Neutrophil (primary cell): ENCODE measurements around the gene WT1.

Source experiments
- H3K27ac ChIP-seq: fragments of 200-600 bp; sonication (generic); 2 replicates; pipeline ENCODE4 v1.5.1; 2016; ENCODE audit warnings: mild to moderate bottlenecking, moderate library complexity
- H3K27me3 ChIP-seq: fragments of 200-600 bp; sonication (generic); 2 replicates; pipeline ENCODE4 v1.6.0; 2016; ENCODE audit warnings: mild to moderate bottlenecking
- H3K36me3 ChIP-seq: fragments of 200-600 bp; sonication (generic); 2 replicates; pipeline ENCODE4 v1.5.1; 2017
- H3K4me1 ChIP-seq, 2 experiments: fragments of 200-600 bp in 1 of 2; sonication (generic) in 1 of 2; 1 replicate in 1 of 2; 2 replicates in 1 of 2; pipeline versions ENCODE4 v1.5.1 to v1.6.1; 2013 to 2016; ENCODE audit warnings: low read depth in 1 of 2, low read length in 1 of 2, mild to moderate bottlenecking in 1 of 2, moderate library complexity in 1 of 2; ENCODE audit not compliant: control insufficient read depth in 1 of 2, insufficient read depth in 1 of 2
- H3K4me3 ChIP-seq, 2 experiments: fragments of 200-600 bp in 1 of 2; sonication (generic) in 1 of 2; 1 replicate in 1 of 2; 2 replicates in 1 of 2; pipeline ENCODE4 v1.5.1; 2013 to 2016; ENCODE audit warnings: low read depth in 1 of 2, low read length in 1 of 2, mild to moderate bottlenecking in 1 of 2, moderate library complexity in 1 of 2
- H3K9me3 ChIP-seq: fragments of 200-600 bp; sonication (generic); 2 replicates; pipeline ENCODE4 v1.5.1; 2016
- CTCF ChIP-seq: fragments of 200-600 bp; sonication (generic); IDR thresholded peaks from 2 replicates; pipeline ENCODE4 v1.5.1; 2016; ENCODE audit warnings: antibody characterized with exemption

Gene WT1

GRCh38 chr11:32454993-32455392, 19.7 kb upstream of the WT1 start:
- Histone ChIP-seq H3K27me3 (peaks cover 12% of the 10 kb centered on the region), H3K9me3 (no peaks in the 10 kb centered on the region), H3K36me3 (no peaks in the 10 kb centered on the region), H3K4me1 (no peaks in the 10 kb centered on the region), H3K4me3 (no peak overlapping the region), H3K27ac (no peak overlapping the region)
- no peak for TF ChIP-seq CTCF

DNA sequence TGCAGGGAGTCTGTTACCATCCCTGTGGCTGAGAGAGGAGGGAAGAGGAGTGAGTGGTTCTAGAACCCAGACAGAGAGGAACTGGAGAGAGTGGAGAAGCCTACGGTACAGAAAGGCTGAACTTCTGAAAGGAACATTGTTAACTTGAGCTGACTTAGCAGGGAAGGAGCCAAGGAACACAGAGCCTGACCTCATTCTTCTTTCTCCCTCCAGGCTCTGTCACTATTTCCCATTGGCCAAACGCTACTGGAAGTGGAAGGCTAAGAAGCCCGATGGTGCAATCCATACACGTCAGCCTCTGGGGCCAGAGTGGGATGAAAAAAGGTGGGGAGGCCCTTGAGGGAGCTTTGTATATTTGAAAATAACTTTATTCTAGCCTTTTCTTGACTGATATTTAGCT, 16.5 kb upstream of the WT1 start:
- Histone ChIP-seq H3K36me3 (no peaks in the 10 kb centered on the region), H3K4me1 (no peaks in the 10 kb centered on the region), H3K27ac (no peak overlapping the region), H3K4me3 (no peak overlapping the region), H3K9me3 (no peaks in the 10 kb centered on the region), H3K27me3 (peaks cover 35% of the 10 kb centered on the region)
- no peak for TF ChIP-seq CTCF

DNA sequence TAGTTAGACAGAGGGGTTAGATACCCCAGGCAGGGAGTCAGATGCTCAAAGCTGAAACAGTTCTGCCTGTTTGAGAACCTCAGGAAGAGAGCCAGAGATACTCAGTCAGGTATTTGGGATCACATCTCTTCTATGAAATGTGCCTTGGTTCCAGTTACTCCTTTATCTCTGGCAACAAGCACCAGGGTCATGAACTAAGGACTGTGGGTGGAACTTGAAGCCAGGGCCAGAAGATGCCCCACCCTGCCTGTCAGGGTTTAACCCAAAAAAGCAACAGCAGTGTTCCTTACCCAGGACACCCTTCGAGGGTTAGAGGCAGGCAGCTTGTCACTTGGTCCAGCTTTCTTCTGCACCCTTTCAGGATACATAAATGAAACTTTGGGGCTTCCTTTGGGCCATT, 15.0 kb upstream of the WT1 start:
- Histone ChIP-seq H3K9me3 (no peaks in the 10 kb centered on the region), H3K36me3 (no peaks in the 10 kb centered on the region), H3K27ac (no peak overlapping the region), H3K4me3 (no peak overlapping the region), H3K4me1 (no peaks in the 10 kb centered on the region), H3K27me3 (peaks cover 45% of the 10 kb centered on the region)
- no peak for TF ChIP-seq CTCF

DNA sequence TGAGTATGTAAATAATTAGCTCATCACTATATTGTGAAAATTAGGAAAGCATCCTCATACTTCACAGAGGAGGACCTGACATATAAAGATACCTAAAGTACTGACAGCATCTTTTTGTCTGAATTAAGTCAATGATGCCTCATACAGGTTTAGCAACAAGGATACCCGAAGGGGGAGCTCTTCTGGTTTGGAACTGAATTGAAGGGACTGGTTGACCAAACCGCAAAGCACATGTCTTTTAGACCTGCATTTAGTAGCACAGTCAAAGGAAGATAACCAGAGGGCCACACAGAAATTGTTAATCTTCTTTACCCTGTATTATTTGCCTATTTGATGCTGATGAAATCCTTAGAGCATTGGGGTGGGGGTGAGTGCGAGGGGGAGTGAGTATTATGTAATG, 12.9 kb upstream of the WT1 start:
- no peak for TF ChIP-seq CTCF
- Histone ChIP-seq H3K9me3 (no peaks in the 10 kb centered on the region), H3K4me3 (no peak overlapping the region), H3K4me1 (peaks cover 0 to 2% of the 10 kb centered on the region in 2 experiments), H3K27me3 (peaks cover 65% of the 10 kb centered on the region), H3K36me3 (no peaks in the 10 kb centered on the region), H3K27ac (no peak overlapping the region)

- no peaks in the 10 kb centered on the region for H3K9me3 ChIP-seq
- no peak for TF ChIP-seq CTCF
- H3K27ac ChIP-seq: no peak overlapping the region
- H3K36me3 ChIP-seq: no peaks in the 10 kb centered on the region
- peaks cover 75% of the 10 kb centered on the region for H3K27me3 ChIP-seq
- H3K4me3 ChIP-seq: no peak overlapping the region
- H3K4me1 ChIP-seq: peaks cover 0 to 2% of the 10 kb centered on the region in 2 experiments
These were observed 11.9 kb upstream of the WT1 start for GRCh38 chr11:32447252-32447651.

GRCh38 chr11:32446227-32446626, 10.9 kb upstream of the WT1 start:
- TF ChIP-seq CTCF: no peak
- H3K36me3 ChIP-seq: no peaks in the 10 kb centered on the region
- H3K9me3 ChIP-seq: no peaks in the 10 kb centered on the region
- peaks cover 0 to 2% of the 10 kb centered on the region in 2 experiments for H3K4me1 ChIP-seq
- H3K4me3 ChIP-seq: no peak overlapping the region
- H3K27ac ChIP-seq: no peak overlapping the region
- peaks cover 85% of the 10 kb centered on the region for H3K27me3 ChIP-seq
